ENCODE data around the gene WDR91.

Gene WDR91

GRCh38 chr7:135183478-135183877 lies 27.8 kb downstream of the WDR91 start:
- no peak for TF ChIP-seq CTCF (IDR thresholded peaks at IDR 0.05; ENCODE audit: low read depth, low read length)
- no peak for DNase-seq (ENCODE audit: extremely low read depth, low read depth)

GRCh38 chr7:135181929-135182678 lies 29.2 kb downstream of the WDR91 start:
- no peak for DNase-seq (ENCODE audit: extremely low read depth, low read depth)

GRCh38 chr7:135181261-135181928 lies 29.9 kb downstream of the WDR91 start:
- no peak for TF ChIP-seq CTCF (IDR thresholded peaks at IDR 0.05; ENCODE audit: low read depth, low read length)
- no peak for DNase-seq (ENCODE audit: extremely low read depth, low read depth)

More at GRCh38 chr7:135181929-135182678, 29.2 kb downstream of the WDR91 start:
- TF ChIP-seq CTCF (IDR thresholded peaks at IDR 0.05; ENCODE audit: low read depth, low read length), result no peak

GRCh38 chr7:135180122-135180521 lies 31.2 kb downstream of the WDR91 start:
- no peak for DNase-seq (ENCODE audit: extremely low read depth, low read depth)
- TF ChIP-seq CTCF (IDR thresholded peaks at IDR 0.05; ENCODE audit: low read depth, low read length), result no peak

GRCh38 chr7:135179321-135179925 lies 31.9 kb downstream of the WDR91 start:
- no peak for TF ChIP-seq CTCF (IDR thresholded peaks at IDR 0.05; ENCODE audit: low read depth, low read length)
- no peak for DNase-seq (ENCODE audit: extremely low read depth, low read depth)

- DNase-seq (ENCODE audit: extremely low read depth, low read depth), result no peak
Measured at GRCh38 chr7:135178364-135178763, 33.0 kb downstream of the WDR91 start.

More at GRCh38 chr7:135178364-135178763, 33.0 kb downstream of the WDR91 start:
- TF ChIP-seq CTCF (IDR thresholded peaks at IDR 0.05; ENCODE audit: low read depth, low read length), result no peak
